ENCODE results near the gene HSPB8. TPM values are rescaled to one million over a fixed set of nuclear protein-coding genes. Genes with fewer than 3 reads are reported as not detected.

Gene HSPB8
- total RNA-seq, 1 experiment from 2014 or later: 15.8 TPM

DNA sequence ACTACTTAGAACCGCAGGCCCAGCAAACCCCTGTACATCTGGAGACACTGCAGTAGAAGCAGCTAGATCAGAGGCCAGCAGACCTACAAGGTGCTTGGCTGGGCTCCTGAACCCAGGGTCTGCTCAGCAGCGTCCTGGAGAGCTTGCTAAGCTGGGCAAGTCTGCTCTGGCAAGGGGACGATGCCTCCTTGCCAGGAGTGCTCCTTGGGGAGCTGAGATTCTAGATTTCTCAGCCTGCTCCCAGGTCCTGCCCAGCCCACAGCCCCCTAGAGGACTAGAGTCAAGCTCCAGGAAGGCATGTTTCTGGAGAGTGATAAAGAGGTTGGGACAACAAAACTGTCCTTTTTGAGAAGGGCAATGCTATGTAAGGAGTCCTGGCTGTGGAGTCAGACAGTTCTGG is 60.3 kb downstream of the HSPB8 start:
- no peaks in the 10 kb centered on the region for H3K36me3 ChIP-seq (replicated peaks; ENCODE audit: control insufficient read depth, insufficient read depth, low read length)
- H3K27me3 ChIP-seq (ENCODE audit: control insufficient read depth, insufficient read depth, low read length): no peaks in the 10 kb centered on the region
- no peak overlapping the region for H3K4me3 ChIP-seq (ENCODE audit: insufficient read depth, low read depth, low read length)
- no peak for DNase-seq

DNA sequence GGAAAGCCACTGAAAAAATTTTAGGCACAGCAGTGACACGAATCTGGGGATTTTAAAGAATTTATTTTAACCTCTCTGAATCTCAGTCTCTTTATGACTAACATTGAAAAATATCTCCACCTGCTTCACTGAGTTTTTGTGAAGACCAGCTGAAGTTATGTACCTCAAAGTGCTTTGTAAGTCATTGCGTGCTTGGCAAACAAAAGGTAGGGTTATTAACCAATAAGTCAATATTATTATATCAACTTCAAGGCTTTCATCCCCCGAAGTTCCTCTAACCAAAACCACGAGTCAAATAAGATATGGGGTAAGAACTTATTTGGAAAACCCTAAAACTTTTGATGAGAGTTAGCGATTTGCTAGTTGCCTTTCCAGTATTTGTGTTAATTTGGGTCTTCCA is 62.3 kb downstream of the HSPB8 start:
- Histone ChIP-seq H3K36me3 (replicated peaks; ENCODE audit: control insufficient read depth, insufficient read depth, low read length) (no peaks in the 10 kb centered on the region), H3K4me3 (ENCODE audit: insufficient read depth, low read depth, low read length) (no peak overlapping the region), H3K27me3 (ENCODE audit: control insufficient read depth, insufficient read depth, low read length) (no peaks in the 10 kb centered on the region)
- no peak for DNase-seq

DNA sequence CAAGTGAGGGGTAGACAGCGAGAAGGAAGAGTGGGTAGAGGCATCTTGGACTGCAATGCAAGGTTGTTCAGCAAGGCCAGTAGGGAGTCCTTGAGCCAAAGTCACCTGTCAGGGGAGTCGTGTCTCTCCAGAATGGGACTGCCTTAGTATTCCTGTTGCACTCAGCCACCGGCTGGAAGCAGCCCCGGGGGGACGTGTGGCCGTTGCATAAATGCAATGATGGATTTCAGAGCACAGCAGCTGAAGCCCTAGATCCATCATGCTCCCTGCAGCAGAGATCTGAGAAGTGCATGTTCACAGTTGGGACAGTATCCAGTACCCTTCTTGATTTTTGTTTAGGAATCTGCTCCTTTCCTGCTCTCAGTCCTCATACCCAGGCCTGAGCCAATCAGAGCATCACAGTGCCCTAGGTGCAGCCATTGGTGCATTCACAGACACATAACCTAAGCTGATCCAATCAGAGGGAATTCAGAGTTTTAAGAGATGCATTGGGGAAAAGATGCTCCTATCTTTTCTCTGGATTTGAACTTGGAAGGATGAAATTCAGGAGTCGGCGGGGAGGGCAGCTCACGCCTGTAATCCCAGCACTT is 62.9 kb downstream of the HSPB8 start:
- H3K27me3 ChIP-seq (ENCODE audit: control insufficient read depth, insufficient read depth, low read length): no peaks in the 10 kb centered on the region
- H3K4me3 ChIP-seq (ENCODE audit: insufficient read depth, low read depth, low read length): no peak overlapping the region
- H3K36me3 ChIP-seq (replicated peaks; ENCODE audit: control insufficient read depth, insufficient read depth, low read length): no peaks in the 10 kb centered on the region
- DNase-seq: no peak

Other genes with a start within 250 kb of the HSPB8 start
- 0.26 and 0.76 TPM in 2 replicates for gene SRRM4, start 197.4 kb upstream of the HSPB8 start, total RNA-seq (2014; rRNA removed; shearing (Covaris generic))
- gene CCDC60, start 155.8 kb downstream of the HSPB8 start, total RNA-seq (2014; rRNA removed; shearing (Covaris generic)): 3.5 TPM in 1 of 2 replicates, not detected in the other

Measured in H7 (cell line).